Choroid plexus epithelial cell (primary cell): ENCODE results near the gene LRRC10.

Source experiments
- DNase-seq: peaks from one replicate; pipeline ENCODE4 v3.0.0-alpha.2; 2010; ENCODE audit warnings: low read depth
- H3K4me3 ChIP-seq: 2 replicates; pipeline ENCODE4 v1.5.1; 2011; ENCODE audit warnings: low read depth, mild to moderate bottlenecking, control low read depth, low read length, moderate library complexity
- CTCF ChIP-seq: conservative IDR thresholded peaks from 2 replicates; pipeline ENCODE4 v1.5.1; 2011; ENCODE audit warnings: low read depth, mild to moderate bottlenecking, control low read depth, inconsistent platforms, low read length, moderate library complexity

The LRRC10 gene

GRCh38 chr12:69651922-69652321 is 41.2 kb upstream of the LRRC10 start:
- no peak for TF ChIP-seq CTCF
- DNase-seq = no peak
- no peak overlapping the region for H3K4me3 ChIP-seq

- DNase-seq = no peak
- no peak overlapping the region for H3K4me3 ChIP-seq
- peak; percentile 13 for TF ChIP-seq CTCF
Observed at GRCh38 chr12:69649529-69649928, 38.8 kb upstream of the LRRC10 start.

DNA sequence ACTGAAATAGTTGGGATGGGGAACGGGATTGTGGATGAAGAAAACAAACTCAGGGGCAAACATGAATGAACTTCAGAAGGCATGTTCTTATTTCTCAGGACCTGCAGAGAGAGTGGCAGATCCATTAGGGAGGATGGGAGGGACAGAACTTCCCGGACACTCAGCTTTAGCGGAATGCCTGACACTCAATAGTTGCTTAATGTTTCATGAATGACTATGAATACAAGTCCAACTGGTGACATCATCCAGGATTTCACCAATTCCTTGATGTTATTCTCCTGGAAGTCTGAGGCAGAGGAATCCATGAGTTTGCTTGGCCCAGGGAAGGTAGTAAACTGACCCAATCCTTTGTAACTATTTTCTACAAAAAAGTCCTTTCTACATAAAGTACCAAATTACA is 37.8 kb upstream of the LRRC10 start:
- TF ChIP-seq CTCF = no peak
- DNase-seq = peak; percentile 85
- no peak overlapping the region for H3K4me3 ChIP-seq

GRCh38 chr12:69647178-69647577 is 36.5 kb upstream of the LRRC10 start:
- TF ChIP-seq CTCF = no peak
- H3K4me3 ChIP-seq = no peak overlapping the region
- no peak for DNase-seq

GRCh38 chr12:69645031-69645430 is 34.3 kb upstream of the LRRC10 start:
- no peak for TF ChIP-seq CTCF
- H3K4me3 ChIP-seq = no peak overlapping the region
- no peak for DNase-seq

DNA sequence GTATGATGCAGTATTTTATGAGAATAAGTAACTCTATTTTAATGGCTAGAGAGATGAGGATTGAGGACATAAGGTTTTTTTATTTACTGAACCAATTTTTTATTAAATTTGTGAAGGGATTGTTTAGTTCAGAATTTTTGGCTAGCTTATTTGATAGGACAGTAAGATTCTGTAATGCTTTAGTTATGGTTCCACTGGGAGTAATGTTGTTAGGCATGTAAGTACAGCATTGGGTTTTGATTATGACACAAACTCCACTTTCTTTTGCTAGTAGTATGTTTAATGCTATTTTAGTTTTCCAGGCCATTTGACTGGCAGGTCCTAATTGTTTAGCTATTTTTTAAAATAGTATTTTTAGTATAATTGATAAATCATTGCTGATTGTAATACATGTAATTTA is 33.8 kb upstream of the LRRC10 start:
- H3K4me3 ChIP-seq = no peak overlapping the region
- no peak for TF ChIP-seq CTCF
- DNase-seq = no peak

DNA sequence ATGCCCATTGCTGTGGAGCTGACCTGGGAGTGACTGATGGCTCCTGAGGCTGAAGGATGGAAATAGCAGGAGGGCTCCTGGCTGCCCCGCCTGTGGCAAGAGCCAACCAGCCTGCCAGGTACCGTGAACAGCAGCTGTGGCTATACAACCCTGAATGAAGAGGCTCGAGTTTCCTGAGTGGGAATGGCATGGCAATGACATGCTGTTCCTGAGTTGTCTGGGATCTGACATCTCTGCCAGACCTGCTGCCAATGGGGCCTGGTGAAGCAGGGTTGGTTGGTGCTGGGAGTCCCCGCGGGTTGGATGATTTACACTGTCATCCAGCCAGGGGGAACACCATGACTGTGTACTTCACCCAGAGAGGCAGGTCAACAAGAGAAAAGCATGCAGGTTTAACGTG is 31.8 kb upstream of the LRRC10 start:
- no peak for TF ChIP-seq CTCF
- no peak overlapping the region for H3K4me3 ChIP-seq
- no peak for DNase-seq
